Tibial nerve (tissue), 3 donors: ENCODE measurements around the gene MRFAP1.

Experiments
- CTCF ChIP-seq, 5 experiments: fragments of 200-600 bp in 3 of 5; fragments of 450-650 bp in 2 of 5; sonication (generic) in 3 of 5; IDR thresholded peaks; one replicate each; pipeline ENCODE4 v1.5.1; 2016 to 2019; ENCODE audit warnings: antibody characterized with exemption in 5 of 5, mild to moderate bottlenecking in 3 of 5, moderate library complexity in 2 of 5
- POLR2A ChIP-seq, 2 donors: fragments of 450-650 bp; IDR thresholded peaks; one replicate each; pipeline ENCODE4 v1.6.1; 2017; ENCODE audit warnings: antibody characterized with exemption in 2 of 2, mild to moderate bottlenecking in 2 of 2, moderate library complexity in 2 of 2

- TF ChIP-seq CTCF (IDR thresholded peaks at IDR 0.05) (no peak), POLR2A (IDR thresholded peaks at IDR 0.05) (no peak)
These were observed 24.1 kb upstream of the MRFAP1 start for GRCh38 chr4:6616087-6616995.
